WTC11 (cell line): ENCODE measurements around the gene GLRA2.

Experiments
- ATF2 ChIP-seq: sonication (generic); formaldehyde crosslinking; IDR thresholded peaks from 2 replicates; pipeline ENCODE4 v1.8.1; 2022; ENCODE audit warnings: low read depth, missing genetic modification reagents, borderline replicate concordance
- CREM ChIP-seq: sonication (generic); formaldehyde crosslinking; IDR thresholded peaks from 2 replicates; pipeline ENCODE4 v1.8.1; 2022; ENCODE audit warnings: mild to moderate bottlenecking, missing genetic modification reagents, moderate library complexity
- ESRRA ChIP-seq: sonication (generic); formaldehyde crosslinking; IDR thresholded peaks from 2 replicates; pipeline ENCODE4 v1.8.1; 2022; ENCODE audit warnings: mild to moderate bottlenecking, missing genetic modification reagents, borderline replicate concordance
- HMGA2 ChIP-seq: fragments of 250-450 bp; sonication (Bioruptor Pico); IDR thresholded peaks from 2 replicates; pipeline ENCODE4 v1.4.0; 2021; ENCODE audit warnings: mild to moderate bottlenecking, moderate library complexity
- HMGXB4 ChIP-seq: sonication (generic); formaldehyde crosslinking; IDR thresholded peaks from 2 replicates; pipeline ENCODE4 v1.8.1; 2023; ENCODE audit warnings: mild to moderate bottlenecking, moderate library complexity, missing genetic modification reagents
- KAT7 ChIP-seq: sonication (generic); formaldehyde crosslinking; IDR thresholded peaks from 2 replicates; pipeline ENCODE4 v1.8.1; 2023; ENCODE audit warnings: missing genetic modification reagents, mild to moderate bottlenecking, borderline replicate concordance
- NFE2L1 ChIP-seq: sonication (generic); formaldehyde crosslinking; IDR thresholded peaks from 2 replicates; pipeline ENCODE4 v1.8.1; 2023; ENCODE audit warnings: missing genetic modification reagents
- USF2 ChIP-seq: sonication (generic); formaldehyde crosslinking; IDR thresholded peaks from 2 replicates; pipeline ENCODE4 v1.8.1; 2023; ENCODE audit warnings: mild to moderate bottlenecking, missing genetic modification reagents, moderate library complexity
- ZBTB21 ChIP-seq: sonication (generic); formaldehyde crosslinking; IDR thresholded peaks from 2 replicates; pipeline ENCODE4 v1.8.1; 2023; ENCODE audit warnings: mild to moderate bottlenecking, missing genetic modification reagents, borderline replicate concordance
- ZNF263 ChIP-seq: sonication (generic); formaldehyde crosslinking; IDR thresholded peaks from 2 replicates; pipeline ENCODE4 v1.8.1; 2022; ENCODE audit warnings: low read depth, mild to moderate bottlenecking, moderate library complexity, missing genetic modification reagents
- TF ChIP-seq, protein P1 (sequence below): fragments of 200-600 bp; IDR thresholded peaks from 2 replicates; pipeline ENCODE4 v1.8.0; 2022; ENCODE audit warnings: antibody characterized with exemption
- TF ChIP-seq, protein P2 (sequence below): sonication (generic); formaldehyde crosslinking; IDR thresholded peaks from 2 replicates; pipeline ENCODE4 v1.8.0; 2022; ENCODE audit warnings: mild to moderate bottlenecking, missing genetic modification reagents
- TF ChIP-seq, protein P3 (sequence below): sonication (generic); formaldehyde crosslinking; IDR thresholded peaks from 2 replicates; pipeline ENCODE4 v1.8.1; 2022; ENCODE audit warnings: mild to moderate bottlenecking, moderate library complexity, missing genetic modification reagents
- TF ChIP-seq, protein P4 (sequence below): sonication (generic); formaldehyde crosslinking; IDR thresholded peaks from 2 replicates; pipeline ENCODE4 v1.8.1; 2023; ENCODE audit warnings: mild to moderate bottlenecking, missing genetic modification reagents, moderate library complexity

DNA sequence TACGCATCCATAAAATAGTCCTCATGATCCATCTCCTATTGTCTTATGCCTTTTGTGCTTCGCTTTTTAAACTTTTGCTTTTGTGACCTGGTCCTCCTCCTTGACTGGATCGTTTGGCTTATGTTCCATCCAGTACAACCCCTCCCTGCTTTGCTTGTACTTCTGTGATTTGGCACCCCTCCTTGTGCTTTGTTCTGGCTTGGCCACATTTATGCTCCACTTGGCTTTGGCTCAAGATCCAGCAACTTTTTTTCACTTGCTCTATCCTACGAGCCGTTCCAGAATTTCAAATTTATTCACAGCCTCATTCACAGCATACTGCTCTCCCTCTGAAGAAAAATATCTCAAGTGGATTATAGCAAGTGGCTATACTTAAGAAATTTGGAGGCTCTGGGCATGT lies 28.0 kb upstream of the GLRA2 start:
- TF ChIP-seq, protein P1, sequence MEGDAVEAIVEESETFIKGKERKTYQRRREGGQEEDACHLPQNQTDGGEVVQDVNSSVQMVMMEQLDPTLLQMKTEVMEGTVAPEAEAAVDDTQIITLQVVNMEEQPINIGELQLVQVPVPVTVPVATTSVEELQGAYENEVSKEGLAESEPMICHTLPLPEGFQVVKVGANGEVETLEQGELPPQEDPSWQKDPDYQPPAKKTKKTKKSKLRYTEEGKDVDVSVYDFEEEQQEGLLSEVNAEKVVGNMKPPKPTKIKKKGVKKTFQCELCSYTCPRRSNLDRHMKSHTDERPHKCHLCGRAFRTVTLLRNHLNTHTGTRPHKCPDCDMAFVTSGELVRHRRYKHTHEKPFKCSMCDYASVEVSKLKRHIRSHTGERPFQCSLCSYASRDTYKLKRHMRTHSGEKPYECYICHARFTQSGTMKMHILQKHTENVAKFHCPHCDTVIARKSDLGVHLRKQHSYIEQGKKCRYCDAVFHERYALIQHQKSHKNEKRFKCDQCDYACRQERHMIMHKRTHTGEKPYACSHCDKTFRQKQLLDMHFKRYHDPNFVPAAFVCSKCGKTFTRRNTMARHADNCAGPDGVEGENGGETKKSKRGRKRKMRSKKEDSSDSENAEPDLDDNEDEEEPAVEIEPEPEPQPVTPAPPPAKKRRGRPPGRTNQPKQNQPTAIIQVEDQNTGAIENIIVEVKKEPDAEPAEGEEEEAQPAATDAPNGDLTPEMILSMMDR, result no peak
- TF ChIP-seq ZNF263 (no peak), CREM (no peak), HMGXB4 (CRISPR knock-in tag) (no peak), ATF2 (CRISPR knock-in tag) (no peak), USF2 (CRISPR knock-in tag) (no peak), ZBTB21 (CRISPR knock-in tag) (no peak), HMGA2 (no peak), KAT7 (CRISPR knock-in tag) (no peak), ESRRA (CRISPR knock-in tag) (no peak), NFE2L1 (no peak)
- TF ChIP-seq, protein P2, sequence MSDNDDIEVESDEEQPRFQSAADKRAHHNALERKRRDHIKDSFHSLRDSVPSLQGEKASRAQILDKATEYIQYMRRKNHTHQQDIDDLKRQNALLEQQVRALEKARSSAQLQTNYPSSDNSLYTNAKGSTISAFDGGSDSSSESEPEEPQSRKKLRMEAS (CRISPR knock-in tag), result no peak
- TF ChIP-seq, protein P3, sequence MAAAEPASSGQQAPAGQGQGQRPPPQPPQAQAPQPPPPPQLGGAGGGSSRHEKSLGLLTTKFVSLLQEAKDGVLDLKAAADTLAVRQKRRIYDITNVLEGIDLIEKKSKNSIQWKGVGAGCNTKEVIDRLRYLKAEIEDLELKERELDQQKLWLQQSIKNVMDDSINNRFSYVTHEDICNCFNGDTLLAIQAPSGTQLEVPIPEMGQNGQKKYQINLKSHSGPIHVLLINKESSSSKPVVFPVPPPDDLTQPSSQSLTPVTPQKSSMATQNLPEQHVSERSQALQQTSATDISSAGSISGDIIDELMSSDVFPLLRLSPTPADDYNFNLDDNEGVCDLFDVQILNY, result no peak
- TF ChIP-seq, protein P4, sequence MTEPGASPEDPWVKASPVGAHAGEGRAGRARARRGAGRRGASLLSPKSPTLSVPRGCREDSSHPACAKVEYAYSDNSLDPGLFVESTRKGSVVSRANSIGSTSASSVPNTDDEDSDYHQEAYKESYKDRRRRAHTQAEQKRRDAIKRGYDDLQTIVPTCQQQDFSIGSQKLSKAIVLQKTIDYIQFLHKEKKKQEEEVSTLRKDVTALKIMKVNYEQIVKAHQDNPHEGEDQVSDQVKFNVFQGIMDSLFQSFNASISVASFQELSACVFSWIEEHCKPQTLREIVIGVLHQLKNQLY (CRISPR knock-in tag), result no peak
